ENCODE data around the gene UBE3C. TPM values are rescaled to one million over a fixed set of nuclear protein-coding genes. Genes with fewer than 3 reads are reported as not detected.

The UBE3C gene
- total RNA-seq, 2 donors from 2014 or later = 49.0 to 72.0 TPM

- no peak overlapping the region for H3K4me3 ChIP-seq
- intact Hi-C loops (cut with DNase I) = no loop called here
- 33% methylated on average over 1 of the region's 1 CpG for WGBS
- TF ChIP-seq POLR2A (IDR thresholded peaks at IDR 0.05) = no peak
- no peaks in the 10 kb centered on the region for H3K4me1 ChIP-seq (replicated peaks)
- no peaks in the 10 kb centered on the region for H3K9me3 ChIP-seq
- no peak for DNase-seq (ENCODE audit: low spot score)
- H3K36me3 ChIP-seq = no peaks in the 10 kb centered on the region
- no peak overlapping the region for H3K27ac ChIP-seq
- no peaks in the 10 kb centered on the region for H3K27me3 ChIP-seq (replicated peaks; ENCODE audit: insufficient read depth)
Measured at GRCh38 chr7:157160433-157160832, 21.7 kb downstream of the UBE3C start.

GRCh38 chr7:157165987-157166386, 27.3 kb downstream of the UBE3C start:
- Histone ChIP-seq H3K4me3 (no peak overlapping the region), H3K9me3 (no peaks in the 10 kb centered on the region), H3K36me3 (no peaks in the 10 kb centered on the region), H3K27me3 (replicated peaks; ENCODE audit: insufficient read depth) (no peaks in the 10 kb centered on the region), H3K4me1 (replicated peaks) (no peaks in the 10 kb centered on the region), H3K27ac (no peak overlapping the region)
- no peak for DNase-seq (ENCODE audit: low spot score)
- TF ChIP-seq POLR2AphosphoS5 (IDR thresholded peaks at IDR 0.05) (no peak), CTCF (IDR thresholded peaks at IDR 0.05) (no peak), POLR2A (IDR thresholded peaks at IDR 0.05) (no peak)
- intact Hi-C loops (cut with DNase I) = no loop called here
- 61% methylated on average over 1 of the region's 1 CpG for WGBS

- Histone ChIP-seq H3K27ac (no peak overlapping the region), H3K4me3 (no peak overlapping the region), H3K36me3 (no peaks in the 10 kb centered on the region), H3K9me3 (no peaks in the 10 kb centered on the region), H3K27me3 (replicated peaks; ENCODE audit: insufficient read depth) (no peaks in the 10 kb centered on the region), H3K4me1 (replicated peaks) (no peaks in the 10 kb centered on the region)
- intact Hi-C loops (cut with DNase I) = no loop called here
- 96% methylated on average over 5 of the region's 5 CpGs for WGBS
- no peak for DNase-seq (ENCODE audit: low spot score)
- TF ChIP-seq POLR2A (IDR thresholded peaks at IDR 0.05) (no peak), POLR2AphosphoS5 (IDR thresholded peaks at IDR 0.05) (no peak), CTCF (IDR thresholded peaks at IDR 0.05) (no peak)
Measured at GRCh38 chr7:157168571-157168970, 29.8 kb downstream of the UBE3C start.

- intact Hi-C loops (cut with DNase I) = no loop called here
- no peak for DNase-seq (ENCODE audit: low spot score)
- Histone ChIP-seq H3K27ac (no peak overlapping the region), H3K36me3 (no peaks in the 10 kb centered on the region), H3K27me3 (replicated peaks; ENCODE audit: insufficient read depth) (no peaks in the 10 kb centered on the region), H3K9me3 (no peaks in the 10 kb centered on the region), H3K4me3 (no peak overlapping the region), H3K4me1 (replicated peaks) (no peaks in the 10 kb centered on the region)
- TF ChIP-seq POLR2AphosphoS5 (IDR thresholded peaks at IDR 0.05) = no peak
- TF ChIP-seq POLR2A (IDR thresholded peaks at IDR 0.05) = no peak
- TF ChIP-seq CTCF (IDR thresholded peaks at IDR 0.05) = no peak
- WGBS = 95% methylated on average over 4 of the region's 4 CpGs
Measured at GRCh38 chr7:157176771-157177170, 38.0 kb downstream of the UBE3C start.

- TF ChIP-seq POLR2AphosphoS5 (IDR thresholded peaks at IDR 0.05) = no peak
- no peak for TF ChIP-seq CTCF (IDR thresholded peaks at IDR 0.05)
- TF ChIP-seq POLR2A (IDR thresholded peaks at IDR 0.05) = no peak
- intact Hi-C loops (cut with DNase I) = no loop called here
- no peaks in the 10 kb centered on the region for H3K36me3 ChIP-seq
- 88% methylated on average over 18 of the region's 18 CpGs for WGBS
- DNase-seq (ENCODE audit: low spot score) = no peak
- H3K27me3 ChIP-seq (replicated peaks; ENCODE audit: insufficient read depth) = no peaks in the 10 kb centered on the region
- no peaks in the 10 kb centered on the region for H3K4me1 ChIP-seq (replicated peaks)
- H3K4me3 ChIP-seq = no peak overlapping the region
- H3K9me3 ChIP-seq = no peaks in the 10 kb centered on the region
- H3K27ac ChIP-seq = no peak overlapping the region
Measured at GRCh38 chr7:157177333-157177982, 38.7 kb downstream of the UBE3C start.

Data from prostate gland (tissue), 2 donors.